GM19239 (cell line): ENCODE measurements around the gene ACAA2.
"Not testable (repeated sequence)": the region's sequence is repeated elsewhere in the genome, so short reads cannot be mapped to it uniquely, and the experiment has no call there.

Experiments
- DNase-seq: peaks from one replicate; pipeline ENCODE4 v3.0.0; 2011; ENCODE audit warnings: low spot score; ENCODE audit not compliant: insufficient read length
- FAIRE-seq: peaks from 2 replicates; lab custom pipeline; 2011; peaks lifted over from hg19 to GRCh38; lab: Jason Lieb, UNC

ACAA2 gene

GRCh38 chr18:49846361-49846662, 33.0 kb upstream of the ACAA2 start:
- FAIRE-seq (no peak), DNase-seq (no peak)

- FAIRE-seq = no peak
- no peak for DNase-seq
Measured at GRCh38 chr18:49845629-49846360, 32.5 kb upstream of the ACAA2 start.

- FAIRE-seq = no peak
- no peak for DNase-seq
Measured at GRCh38 chr18:49844903-49845302, 31.6 kb upstream of the ACAA2 start.

- FAIRE-seq (no peak), DNase-seq (no peak)
Measured at GRCh38 chr18:49843778-49844625, 30.7 kb upstream of the ACAA2 start.

GRCh38 chr18:49843131-49843530, 29.8 kb upstream of the ACAA2 start:
- DNase-seq (no peak), FAIRE-seq (no peak)

GRCh38 chr18:49842656-49843055, 29.3 kb upstream of the ACAA2 start:
- DNase-seq = no peak
- no peak for FAIRE-seq

GRCh38 chr18:49841236-49842217, 28.2 kb upstream of the ACAA2 start:
- FAIRE-seq (no peak), DNase-seq (no peak)

GRCh38 chr18:49839012-49839411, 25.7 kb upstream of the ACAA2 start:
- no peak for FAIRE-seq
- no peak for DNase-seq

GRCh38 chr18:49838381-49838780, 25.0 kb upstream of the ACAA2 start:
- FAIRE-seq (no peak), DNase-seq (no peak)

GRCh38 chr18:49837889-49838288, 24.6 kb upstream of the ACAA2 start:
- FAIRE-seq = no peak
- DNase-seq = no peak

- FAIRE-seq, DNase-seq: not testable (repeated sequence)
Measured at GRCh38 chr18:49837316-49837835, 24.0 kb upstream of the ACAA2 start.

GRCh38 chr18:49835405-49835804, 22.1 kb upstream of the ACAA2 start:
- no peak for FAIRE-seq

GRCh38 chr18:49834258-49834657, 20.9 kb upstream of the ACAA2 start:
- no peak for DNase-seq
- FAIRE-seq = no peak

More at GRCh38 chr18:49835405-49835804, 22.1 kb upstream of the ACAA2 start:
- DNase-seq = no peak

GRCh38 chr18:49833814-49834213, 20.5 kb upstream of the ACAA2 start:
- FAIRE-seq (no peak), DNase-seq (no peak)

GRCh38 chr18:49832221-49832647, 18.9 kb upstream of the ACAA2 start:
- FAIRE-seq = no peak
- DNase-seq = no peak

GRCh38 chr18:49827996-49828395, 14.7 kb upstream of the ACAA2 start:
- DNase-seq (no peak), FAIRE-seq (no peak)

GRCh38 chr18:49819823-49820671, 6.7 kb upstream of the ACAA2 start:
- FAIRE-seq (peak; percentile 84), DNase-seq (no peak)

GRCh38 chr18:49819071-49819662, 5.8 kb upstream of the ACAA2 start:
- FAIRE-seq (peak; percentile 11), DNase-seq (no peak)

GRCh38 chr18:49817947-49818346, 4.6 kb upstream of the ACAA2 start:
- DNase-seq = no peak
- no peak for FAIRE-seq
